Lower leg skin (tissue), 4 donors: ENCODE measurements around the gene SLC40A1. TPM values are rescaled to one million over a fixed set of nuclear protein-coding genes. Genes with fewer than 3 reads are reported as not detected.

Source experiments
- DNase-seq, 2 donors: peaks; one replicate each; pipeline ENCODE4 v3.0.0-alpha.2; 2019; ENCODE audit warnings: low spot score in 2 of 2
- H3K4me3 ChIP-seq: fragments of 200-600 bp; sonication (generic); 2 replicates; pipeline ENCODE4 v1.5.1; 2017; ENCODE audit warnings: mild to moderate bottlenecking, low read depth; ENCODE audit not compliant: poor library complexity, severe bottlenecking
- POLR2A ChIP-seq, 2 donors: fragments of 450-650 bp; IDR thresholded peaks; one replicate each; pipeline ENCODE4 v1.6.1; 2016 to 2017; ENCODE audit warnings: antibody characterized with exemption in 2 of 2, mild to moderate bottlenecking in 1 of 2, moderate library complexity in 1 of 2
- WGBS, 2 donors: methylation state at CpG; one replicate each; pipeline ENCODE4 v1.1.5; 2018; 5-methylcytosine and 5-hydroxymethylcytosine counted together
- intact Hi-C: fragments of 100-400 bp; cut with DNase I; formaldehyde crosslinking; loops from one replicate; pipeline ENCODE4 v1.15.0; 2023; ENCODE audit warnings: low total_unique reads
- total RNA-seq, 4 donors: library from RNA; depleted of rRNA; stranded (reverse); fragments of >200 nt; gene quantifications; one replicate each; pipeline ENCODE4 v1.1.0, GENCODE V29; 2016
- TF ChIP-seq, protein P1 (sequence below), 3 donors: fragments of 450-650 bp; IDR thresholded peaks; one replicate each; pipeline ENCODE4 v1.5.1; 2016; ENCODE audit warnings: antibody characterized with exemption in 3 of 3, mild to moderate bottlenecking in 3 of 3, moderate library complexity in 2 of 3

The SLC40A1 gene
- total RNA-seq, 4 donors from 2014 or later, result 16.0 to 33.1 (median 18.1) TPM

DNA sequence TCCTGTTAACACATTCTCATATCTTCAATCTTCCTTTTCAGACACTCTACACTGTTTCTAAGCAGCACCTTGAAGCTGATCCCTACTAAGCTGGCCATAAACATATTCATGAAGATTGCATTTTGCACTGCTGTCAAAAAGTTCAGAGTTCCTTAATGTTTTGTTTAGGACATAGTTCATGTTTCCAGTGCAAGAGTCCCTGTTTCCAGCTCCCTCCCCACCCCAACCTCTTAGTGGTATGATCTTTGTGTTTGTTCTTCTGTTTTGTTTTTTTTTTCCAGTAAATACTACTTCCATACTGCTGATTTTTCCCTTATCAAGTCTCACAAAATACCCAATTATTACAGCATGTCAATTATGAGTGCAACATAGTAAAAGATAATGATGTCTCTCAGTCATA, 4.1 kb upstream of the SLC40A1 start:
- H3K4me3 ChIP-seq, result no peak overlapping the region
- TF ChIP-seq, protein P1, sequence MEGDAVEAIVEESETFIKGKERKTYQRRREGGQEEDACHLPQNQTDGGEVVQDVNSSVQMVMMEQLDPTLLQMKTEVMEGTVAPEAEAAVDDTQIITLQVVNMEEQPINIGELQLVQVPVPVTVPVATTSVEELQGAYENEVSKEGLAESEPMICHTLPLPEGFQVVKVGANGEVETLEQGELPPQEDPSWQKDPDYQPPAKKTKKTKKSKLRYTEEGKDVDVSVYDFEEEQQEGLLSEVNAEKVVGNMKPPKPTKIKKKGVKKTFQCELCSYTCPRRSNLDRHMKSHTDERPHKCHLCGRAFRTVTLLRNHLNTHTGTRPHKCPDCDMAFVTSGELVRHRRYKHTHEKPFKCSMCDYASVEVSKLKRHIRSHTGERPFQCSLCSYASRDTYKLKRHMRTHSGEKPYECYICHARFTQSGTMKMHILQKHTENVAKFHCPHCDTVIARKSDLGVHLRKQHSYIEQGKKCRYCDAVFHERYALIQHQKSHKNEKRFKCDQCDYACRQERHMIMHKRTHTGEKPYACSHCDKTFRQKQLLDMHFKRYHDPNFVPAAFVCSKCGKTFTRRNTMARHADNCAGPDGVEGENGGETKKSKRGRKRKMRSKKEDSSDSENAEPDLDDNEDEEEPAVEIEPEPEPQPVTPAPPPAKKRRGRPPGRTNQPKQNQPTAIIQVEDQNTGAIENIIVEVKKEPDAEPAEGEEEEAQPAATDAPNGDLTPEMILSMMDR (IDR thresholded peaks at IDR 0.05), result no peak
- no peak for TF ChIP-seq POLR2A (IDR thresholded peaks at IDR 0.05)
- intact Hi-C loops, result no loop called here
- DNase-seq, result no peak

DNA sequence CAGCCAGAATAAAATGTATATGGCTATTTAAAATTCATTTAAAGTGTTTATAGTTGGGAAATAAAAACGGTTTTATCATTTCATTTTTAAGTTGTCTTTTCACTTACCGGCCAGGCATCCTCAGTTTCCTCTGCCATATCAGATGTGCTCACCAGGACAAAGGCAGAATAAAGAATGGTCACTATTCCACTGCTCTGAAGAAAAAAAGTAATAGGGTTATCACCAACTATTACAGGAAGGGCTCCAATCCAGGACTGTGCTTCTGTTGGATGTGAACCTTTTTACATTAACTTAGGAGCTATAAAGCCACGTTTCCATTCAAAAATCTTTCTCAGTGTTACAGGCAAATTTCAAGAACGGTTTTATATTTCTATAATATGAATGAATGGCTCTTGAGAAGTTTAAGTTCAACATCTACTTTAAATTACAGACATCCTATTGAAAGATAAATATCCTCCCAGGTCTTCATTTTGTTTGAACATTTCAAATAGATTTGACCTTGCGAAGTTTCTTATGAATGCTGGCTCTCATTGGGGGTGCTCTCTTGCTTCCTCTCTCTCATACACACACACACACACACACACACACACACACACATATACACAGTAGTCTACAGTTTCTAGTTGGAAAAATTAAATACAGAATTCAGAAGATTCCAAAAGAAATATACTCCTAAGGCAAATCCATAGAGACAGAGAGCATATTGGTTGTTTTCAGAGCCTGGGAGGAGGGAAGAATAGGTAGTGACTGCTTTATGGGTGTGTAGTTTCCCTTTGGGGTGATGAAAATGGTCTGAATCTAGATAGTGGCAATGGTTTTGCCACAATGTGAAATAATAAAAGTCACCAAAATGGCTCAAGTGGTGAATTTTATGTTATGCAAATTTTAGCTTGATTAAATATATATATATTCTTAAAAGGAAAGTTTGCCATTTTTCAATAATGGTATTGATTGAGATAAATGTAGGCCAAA, 2.9 kb upstream of the SLC40A1 start:
- TF ChIP-seq, protein P1 (IDR thresholded peaks at IDR 0.05), result no peak
- no peak for TF ChIP-seq POLR2A (IDR thresholded peaks at IDR 0.05)
- WGBS, 2 donors, result 90 to 91% methylated on average over 5 of the region's 5 CpGs
- DNase-seq, result no peak
- H3K4me3 ChIP-seq, result no peak overlapping the region
- intact Hi-C loops, result no loop called here

DNA sequence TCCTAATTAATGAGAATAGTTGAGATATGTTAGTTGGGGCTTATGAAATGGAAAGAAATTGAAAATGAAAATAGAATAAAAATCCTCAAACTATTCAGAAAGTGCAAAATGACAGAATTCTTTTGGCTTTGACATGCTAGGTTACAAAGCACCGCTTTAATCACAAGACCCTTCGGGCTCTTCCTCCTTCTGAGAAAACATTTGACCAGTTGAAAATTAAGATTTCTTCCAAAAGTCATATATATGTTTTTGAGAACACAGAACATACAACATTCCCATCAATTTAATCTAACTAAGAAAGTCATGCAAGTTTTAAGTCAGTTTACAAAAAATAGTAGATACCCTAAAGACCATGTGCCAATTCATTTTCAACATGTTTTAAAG, 2.2 kb upstream of the SLC40A1 start:
- WGBS, 2 donors, result 84 to 93% methylated on average over 2 of the region's 2 CpGs

DNA sequence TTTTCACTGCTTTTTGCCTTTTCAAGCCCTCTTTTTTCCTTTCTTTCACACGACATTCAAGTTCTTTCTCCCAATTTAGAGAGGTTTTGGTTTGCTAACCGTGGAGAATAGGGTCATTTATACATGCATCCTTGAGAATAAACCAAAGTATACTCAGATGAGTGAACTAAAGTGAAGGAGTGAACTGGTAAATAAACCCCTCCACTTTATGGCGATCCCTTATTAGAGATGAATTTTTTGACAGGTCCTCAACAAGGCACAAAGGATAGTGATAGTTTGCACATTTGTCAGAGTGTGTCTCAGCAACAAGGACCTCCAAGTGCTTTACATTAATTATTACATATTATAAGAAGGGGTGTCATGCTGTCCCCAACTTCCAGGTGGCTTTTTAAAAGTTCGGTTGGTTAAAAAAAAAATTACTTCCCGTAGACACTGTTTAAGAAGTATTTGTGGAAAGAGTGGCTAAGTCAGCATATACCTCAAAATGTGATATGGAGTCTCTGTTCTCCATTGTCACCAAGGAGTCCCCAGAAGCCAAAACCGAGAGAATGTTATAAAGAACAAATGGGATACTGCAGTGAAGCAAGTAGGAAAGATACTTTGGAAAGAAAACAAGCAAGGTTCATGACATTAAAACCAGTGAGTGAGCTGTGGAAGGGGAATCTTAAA, 1.7 kb upstream of the SLC40A1 start:
- DNase-seq, result no peak
- 86 to 90% methylated on average over 6 of the region's 6 CpGs for WGBS, 2 donors
- intact Hi-C loops, result no loop called here
- TF ChIP-seq, protein P1 (IDR thresholded peaks at IDR 0.05), result no peak
- TF ChIP-seq POLR2A (IDR thresholded peaks at IDR 0.05), result no peak
- no peak overlapping the region for H3K4me3 ChIP-seq

More for the DNA sequence above, 2.2 kb upstream of the SLC40A1 start:
- no peak for DNase-seq
- H3K4me3 ChIP-seq, result no peak overlapping the region
- TF ChIP-seq POLR2A (IDR thresholded peaks at IDR 0.05), result no peak
- TF ChIP-seq, protein P1 (IDR thresholded peaks at IDR 0.05), result no peak
- intact Hi-C loops, result no loop called here

DNA sequence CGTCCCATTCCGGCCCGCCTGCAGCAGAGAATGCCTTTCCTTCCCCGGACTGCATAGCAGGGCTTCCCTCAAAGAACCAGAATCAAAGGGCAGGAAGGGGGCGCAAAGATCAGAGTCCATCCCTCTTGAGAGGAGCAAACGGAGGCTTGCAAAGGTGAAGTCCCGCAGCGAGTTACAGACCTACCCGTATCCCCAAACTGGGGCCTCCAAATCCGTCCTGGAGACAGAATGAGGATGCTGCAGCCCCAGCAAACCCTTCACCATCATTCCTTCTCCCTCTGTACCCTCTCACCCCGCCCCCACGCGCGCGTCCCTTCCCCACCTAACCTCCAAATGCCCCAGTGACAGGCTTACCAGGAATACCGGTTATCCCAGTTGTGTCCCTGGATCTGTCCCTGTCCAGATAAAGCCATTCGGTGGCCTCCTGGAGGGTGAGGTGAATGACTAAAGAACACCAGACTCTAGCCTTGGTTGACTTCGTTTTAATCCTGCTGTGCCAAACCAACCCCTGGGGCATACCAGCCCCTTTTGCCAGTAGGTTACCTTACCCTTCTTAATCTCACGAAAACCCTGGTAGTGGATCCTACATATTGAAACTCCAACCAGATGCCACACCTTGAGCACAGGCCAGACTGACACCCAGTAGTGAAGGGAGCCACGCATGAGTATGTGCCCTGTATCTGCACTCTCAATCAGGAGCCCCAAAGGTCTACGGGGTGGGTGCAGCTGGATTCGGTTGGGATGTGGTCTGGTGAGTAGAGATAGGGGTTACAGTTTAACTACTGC, 961 bp upstream of the SLC40A1 start:
- peak overlapping the region; percentile 71 for H3K4me3 ChIP-seq
- intact Hi-C loops, result no loop called here
- TF ChIP-seq, protein P1 (IDR thresholded peaks at IDR 0.05), result no peak
- TF ChIP-seq POLR2A (IDR thresholded peaks at IDR 0.05), result no peak
- 23 to 30% methylated on average over 22 of the region's 22 CpGs for WGBS, 2 donors
- peak in 1 of 2 donors; percentile 88 for DNase-seq
